Bronchial smooth muscle cell (primary cell): ENCODE results near the gene PTGES2. TPM values are rescaled to one million over a fixed set of nuclear protein-coding genes. Genes with fewer than 3 reads are reported as not detected.

Experiments
- total RNA-seq: library from RNA; depleted of rRNA; stranded (reverse); fragments of >200 nt; gene quantifications from 2 replicates; pipeline ENCODE4 v1.2.1, GENCODE V29; 2014

PTGES2 gene
- 48.3 and 73.0 TPM in 2 replicates for total RNA-seq

GRCh38 chr9:128127568-128127989 lies at the start of gene PTGES2:
Gene PTGES2 (minus strand): TSS chr9:128127729. CDS start chr9:128127717, 12 bp downstream.

GRCh38 chr9:128159784-128160602 lies 32.5 kb upstream of the PTGES2 start, which contains the start of gene BBLN:
Gene BBLN (plus strand): TSS chr9:128160265. CDS start chr9:128160408, 143 bp downstream.

GRCh38 chr9:128149001-128149701 lies 21.6 kb upstream of the PTGES2 start, which contains the start of gene LCN2:
Gene LCN2 (plus strand): TSS chr9:128149453. CDS start chr9:128149526, 73 bp downstream.

Other genes starting within 250 kb of the PTGES2 start
- 50.9 and 61.2 TPM in 2 replicates for gene ST6GALNAC6, start 228.1 kb downstream of the PTGES2 start, total RNA-seq
- gene ST6GALNAC4, start 210.7 kb downstream of the PTGES2 start, total RNA-seq: 23.0 and 24.5 TPM in 2 replicates
- 3.5 and 4.3 TPM in 2 replicates for gene PIP5KL1, start 197.0 kb downstream of the PTGES2 start, total RNA-seq
- gene DPM2, start 189.9 kb downstream of the PTGES2 start, total RNA-seq: 9.6 and 11.2 TPM in 2 replicates
- 7.1 and 14.7 TPM in 2 replicates for gene EEIG1, start 146.7 kb downstream of the PTGES2 start, total RNA-seq
- gene NAIF1, start 60.4 kb downstream of the PTGES2 start, total RNA-seq: 12.3 and 17.8 TPM in 2 replicates
- gene SLC25A25, start 59.5 kb downstream of the PTGES2 start, total RNA-seq: 18.3 and 20.0 TPM in 2 replicates
- not detected in 2 replicates for gene LCN2, start 21.7 kb upstream of the PTGES2 start, total RNA-seq
- gene BBLN, start 32.5 kb upstream of the PTGES2 start, total RNA-seq: 11.2 and 21.6 TPM in 2 replicates
- 22.5 and 36.4 TPM in 2 replicates for gene CIZ1, start 63.8 kb upstream of the PTGES2 start, total RNA-seq
- gene DNM1, start 75.7 kb upstream of the PTGES2 start, total RNA-seq: 63.7 and 82.3 TPM in 2 replicates
- 110 and 123 TPM in 2 replicates for gene GOLGA2, start 148.3 kb upstream of the PTGES2 start, total RNA-seq
- gene SWI5, start 148.5 kb upstream of the PTGES2 start, total RNA-seq: 41.1 and 50.3 TPM in 2 replicates
- 12.2 and 19.2 TPM in 2 replicates for gene TRUB2, start 194.7 kb upstream of the PTGES2 start, total RNA-seq
- 13.7 and 14.5 TPM in 2 replicates for gene COQ4, start 195.1 kb upstream of the PTGES2 start, total RNA-seq
- 7.7 and 9.3 TPM in 2 replicates for gene SLC27A4, start 212.8 kb upstream of the PTGES2 start, total RNA-seq
- gene URM1, start 243.6 kb upstream of the PTGES2 start, total RNA-seq: 24.7 and 30.2 TPM in 2 replicates